Type B pancreatic cell (in vitro differentiated cells): ENCODE results near the gene NOTCH1. TPM values are rescaled to one million over a fixed set of nuclear protein-coding genes. Genes with fewer than 3 reads are reported as not detected.
A peak's percentile ranks its signal among the peaks of the same experiment; 100 is the strongest.

Experiments
- DNase-seq: peaks from one replicate; pipeline ENCODE4 v3.0.0; 2021; ENCODE audit warnings: mixed read lengths; ENCODE audit not compliant: unreplicated experiment; ENCODE audit errors: extremely low spot score
- H3K27ac Mint-ChIP-seq: 2 replicates; pipeline ENCODE4 v1.8.0; 2021; ENCODE audit warnings: mild to moderate bottlenecking, mixed read lengths
- H3K27me3 Mint-ChIP-seq: 2 replicates; pipeline ENCODE4 v1.8.0; 2021; ENCODE audit warnings: mixed read lengths
- H3K36me3 Mint-ChIP-seq: 2 replicates; pipeline ENCODE4 v1.8.0; 2021; ENCODE audit warnings: mixed read lengths
- H3K4me1 Mint-ChIP-seq: one replicate; pipeline ENCODE4 v1.8.0; 2021; ENCODE audit warnings: mixed read lengths; ENCODE audit not compliant: unreplicated experiment
- H3K4me3 Mint-ChIP-seq: 2 replicates; pipeline ENCODE4 v1.8.0; 2021; ENCODE audit warnings: mild to moderate bottlenecking, mixed read lengths
- H3K9me3 Mint-ChIP-seq: 2 replicates; pipeline ENCODE4 v1.8.0; 2021; ENCODE audit warnings: mixed read lengths
- total RNA-seq: library from RNA; stranded (reverse); gene quantifications from 2 replicates; pipeline ENCODE4 v1.2.1, GENCODE V29; 2021; ENCODE audit warnings: low replicate concordance
- TF ChIP-seq, protein P1 (sequence below): fragments of 200-600 bp; sonication (generic); conservative IDR thresholded peaks from 2 replicates; pipeline ENCODE4 v1.5.0; 2021; ENCODE audit warnings: antibody characterized with exemption, mild to moderate bottlenecking

Gene NOTCH1
- total RNA-seq, 1 donor from 2014 or later = 53.1 TPM

DNA sequence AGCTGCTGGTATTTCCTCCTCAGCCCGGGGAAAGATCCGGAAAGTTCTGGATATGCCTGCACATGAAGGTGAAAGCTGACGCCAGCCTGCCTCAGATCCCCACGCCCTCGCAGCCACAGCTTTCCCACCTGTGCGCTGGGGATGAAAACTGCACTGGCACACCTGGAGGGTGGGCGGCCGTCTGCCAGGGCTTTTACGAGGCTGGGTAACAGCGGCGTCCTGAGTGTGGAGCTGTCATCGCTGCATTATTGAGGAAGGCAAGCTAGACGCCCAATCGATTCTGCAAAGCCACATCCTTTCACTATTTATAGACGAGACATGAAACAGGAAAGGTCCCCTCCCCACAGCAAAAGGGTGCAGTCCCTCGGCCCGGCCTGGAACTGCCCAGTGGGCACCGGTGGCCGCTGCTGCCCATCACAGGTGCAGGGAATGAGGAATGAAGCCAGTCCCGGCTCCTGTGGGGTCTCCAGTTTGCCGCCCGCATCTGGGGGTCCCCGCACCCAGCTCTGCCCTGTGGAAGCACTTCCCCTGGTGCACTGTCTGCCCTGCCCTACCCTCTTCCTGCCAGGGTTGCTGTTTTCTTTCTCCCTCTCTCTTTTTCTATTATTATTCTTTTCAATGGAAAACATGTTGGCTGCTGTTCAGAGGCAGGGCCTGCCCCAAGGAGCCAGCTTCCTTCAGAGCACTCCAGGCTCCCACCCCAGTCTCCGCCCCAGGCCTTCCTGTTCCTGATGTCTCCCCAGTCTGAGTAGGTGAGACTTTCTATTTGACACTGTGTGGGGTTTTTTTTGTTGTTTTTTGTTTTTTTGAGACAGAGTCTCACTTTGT is 7.0 kb downstream of the NOTCH1 start:
- H3K4me1 Mint-ChIP-seq = peaks cover 5% of the 10 kb centered on the region
- H3K9me3 Mint-ChIP-seq = no peaks in the 10 kb centered on the region
- H3K27me3 Mint-ChIP-seq = no peaks in the 10 kb centered on the region
- TF ChIP-seq, protein P1, sequence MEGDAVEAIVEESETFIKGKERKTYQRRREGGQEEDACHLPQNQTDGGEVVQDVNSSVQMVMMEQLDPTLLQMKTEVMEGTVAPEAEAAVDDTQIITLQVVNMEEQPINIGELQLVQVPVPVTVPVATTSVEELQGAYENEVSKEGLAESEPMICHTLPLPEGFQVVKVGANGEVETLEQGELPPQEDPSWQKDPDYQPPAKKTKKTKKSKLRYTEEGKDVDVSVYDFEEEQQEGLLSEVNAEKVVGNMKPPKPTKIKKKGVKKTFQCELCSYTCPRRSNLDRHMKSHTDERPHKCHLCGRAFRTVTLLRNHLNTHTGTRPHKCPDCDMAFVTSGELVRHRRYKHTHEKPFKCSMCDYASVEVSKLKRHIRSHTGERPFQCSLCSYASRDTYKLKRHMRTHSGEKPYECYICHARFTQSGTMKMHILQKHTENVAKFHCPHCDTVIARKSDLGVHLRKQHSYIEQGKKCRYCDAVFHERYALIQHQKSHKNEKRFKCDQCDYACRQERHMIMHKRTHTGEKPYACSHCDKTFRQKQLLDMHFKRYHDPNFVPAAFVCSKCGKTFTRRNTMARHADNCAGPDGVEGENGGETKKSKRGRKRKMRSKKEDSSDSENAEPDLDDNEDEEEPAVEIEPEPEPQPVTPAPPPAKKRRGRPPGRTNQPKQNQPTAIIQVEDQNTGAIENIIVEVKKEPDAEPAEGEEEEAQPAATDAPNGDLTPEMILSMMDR = no peak
- no peaks in the 10 kb centered on the region for H3K36me3 Mint-ChIP-seq
- peak overlapping the region; percentile 17 for H3K27ac Mint-ChIP-seq
- no peak overlapping the region for H3K4me3 Mint-ChIP-seq
- no peak for DNase-seq

DNA sequence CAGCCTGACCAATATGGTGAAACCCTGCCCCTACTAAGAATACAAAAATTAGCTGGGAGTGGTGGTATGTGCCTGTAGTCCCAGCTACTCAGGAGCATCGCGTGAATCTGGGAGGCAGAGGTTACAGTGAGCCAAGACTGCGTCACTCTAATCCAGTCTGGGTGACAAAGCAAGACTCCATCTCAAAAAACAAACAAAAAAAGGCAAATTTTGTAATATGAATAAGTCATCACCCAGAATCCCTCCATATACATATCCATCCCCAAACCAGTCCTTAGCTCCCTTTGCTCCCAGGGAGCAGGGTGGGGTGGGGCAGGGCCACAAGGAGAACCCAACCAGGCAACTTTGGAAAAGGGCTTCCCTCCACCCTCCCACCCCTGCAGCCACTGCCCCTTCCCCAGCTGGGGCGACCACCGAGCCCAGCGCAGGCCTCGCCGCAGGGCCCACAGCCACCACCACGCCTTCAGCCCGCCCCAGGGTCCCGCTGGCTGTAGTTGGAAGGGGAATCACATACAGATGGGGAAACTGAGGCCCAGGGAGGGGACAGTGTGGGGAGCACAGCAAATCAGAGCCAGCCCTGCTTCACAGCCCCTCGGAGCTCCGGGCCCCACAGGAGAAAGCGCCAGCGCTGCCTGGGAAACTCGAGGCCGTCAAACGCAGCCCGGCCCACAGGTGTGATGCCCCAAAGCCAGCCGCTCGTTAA is 7.8 kb downstream of the NOTCH1 start:
- Mint-ChIP-seq H3K9me3 (no peaks in the 10 kb centered on the region), H3K27me3 (no peaks in the 10 kb centered on the region), H3K4me3 (no peak overlapping the region), H3K27ac (no peak overlapping the region), H3K4me1 (peaks cover 5% of the 10 kb centered on the region), H3K36me3 (no peaks in the 10 kb centered on the region)
- TF ChIP-seq, protein P1 = no peak
- no peak for DNase-seq

DNA sequence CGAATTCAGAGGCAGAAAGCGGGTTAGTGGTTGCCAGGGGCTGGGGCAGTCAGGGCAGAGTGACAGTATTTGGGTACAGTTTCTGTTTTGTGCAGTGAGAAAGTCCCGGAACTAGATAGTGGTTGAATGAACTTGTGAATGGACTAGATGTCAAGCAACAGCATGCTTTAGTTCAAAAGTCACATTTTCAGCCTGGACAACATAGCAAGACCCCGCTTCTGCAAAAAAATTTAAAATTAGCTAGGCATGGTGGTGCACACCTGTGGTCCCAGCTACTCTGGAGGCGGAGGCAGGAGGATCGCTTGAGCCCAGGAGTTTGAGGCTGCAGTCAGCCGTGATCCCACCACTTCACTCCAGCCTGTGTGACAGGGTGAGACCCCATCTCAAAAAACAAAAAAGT is 8.4 kb downstream of the NOTCH1 start:
- Mint-ChIP-seq H3K27me3 (no peaks in the 10 kb centered on the region), H3K4me1 (peaks cover 6% of the 10 kb centered on the region), H3K9me3 (no peaks in the 10 kb centered on the region), H3K27ac (no peak overlapping the region), H3K36me3 (no peaks in the 10 kb centered on the region), H3K4me3 (no peak overlapping the region)
- DNase-seq = no peak
- TF ChIP-seq, protein P1 = no peak

DNA sequence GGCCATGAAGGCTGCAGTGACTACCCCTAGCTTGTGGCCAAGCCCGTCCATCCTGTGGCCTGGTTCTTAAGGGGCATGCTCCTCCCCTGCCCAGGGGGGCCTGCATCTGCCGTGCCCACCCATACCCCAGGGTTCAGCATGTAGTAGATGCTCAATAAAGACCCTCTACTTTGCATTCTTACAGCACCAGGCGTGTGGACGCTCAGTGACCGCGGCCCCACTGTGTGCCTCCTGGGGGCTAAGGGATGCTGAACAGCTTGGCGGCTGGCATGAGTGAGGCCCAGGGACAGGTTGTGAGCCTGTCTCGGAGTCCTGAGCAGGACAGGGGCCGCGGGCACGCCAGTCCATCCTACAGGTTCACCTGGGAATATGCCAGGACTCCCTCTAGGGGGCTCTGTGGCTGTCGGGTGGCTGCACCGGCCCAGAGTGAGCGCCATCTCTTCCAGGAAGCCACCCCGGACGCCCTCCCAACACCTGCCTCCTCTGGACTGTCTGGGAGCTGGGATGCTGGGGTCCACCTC is 9.1 kb downstream of the NOTCH1 start:
- TF ChIP-seq, protein P1 = no peak
- H3K36me3 Mint-ChIP-seq = no peaks in the 10 kb centered on the region
- DNase-seq = no peak
- no peaks in the 10 kb centered on the region for H3K27me3 Mint-ChIP-seq
- H3K27ac Mint-ChIP-seq = no peak overlapping the region
- H3K4me3 Mint-ChIP-seq = no peak overlapping the region
- no peaks in the 10 kb centered on the region for H3K9me3 Mint-ChIP-seq
- peaks cover 10% of the 10 kb centered on the region for H3K4me1 Mint-ChIP-seq

DNA sequence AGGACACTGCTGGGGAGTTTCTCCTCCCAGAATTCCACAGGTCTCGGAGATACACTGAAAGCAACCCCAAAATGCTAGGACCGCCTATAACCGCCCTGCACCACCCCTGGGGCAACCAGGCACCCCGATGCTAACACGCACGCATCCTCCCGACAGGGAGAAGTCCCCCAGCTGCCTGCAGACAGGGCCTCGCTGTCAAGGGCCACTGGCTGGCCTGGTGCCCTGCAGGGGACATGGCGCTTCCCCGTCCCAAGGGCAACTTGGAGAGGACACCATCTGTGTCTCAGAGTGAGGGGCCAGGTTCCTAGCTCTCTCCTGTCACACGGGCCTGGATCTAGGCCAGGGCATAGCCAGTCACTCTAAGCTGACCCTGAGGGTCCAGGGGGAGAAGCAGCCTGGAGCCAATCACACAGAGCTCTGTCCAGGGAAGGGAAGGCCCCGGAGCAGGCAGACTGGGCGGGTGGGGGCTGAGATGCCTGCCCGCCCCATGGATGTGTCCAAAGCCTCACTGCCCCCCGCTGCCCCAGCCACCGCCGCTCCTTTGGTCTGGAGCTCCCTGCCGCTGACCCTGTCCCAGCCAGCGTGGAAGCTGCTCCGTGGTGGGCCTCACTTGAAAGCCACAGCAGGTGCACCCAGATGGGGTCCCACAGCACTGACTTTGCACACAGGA is 9.7 kb downstream of the NOTCH1 start:
- H3K27me3 Mint-ChIP-seq = no peaks in the 10 kb centered on the region
- no peak overlapping the region for H3K4me3 Mint-ChIP-seq
- TF ChIP-seq, protein P1 = no peak
- no peaks in the 10 kb centered on the region for H3K36me3 Mint-ChIP-seq
- no peak for DNase-seq
- peaks cover 10% of the 10 kb centered on the region for H3K4me1 Mint-ChIP-seq
- H3K27ac Mint-ChIP-seq = no peak overlapping the region
- H3K9me3 Mint-ChIP-seq = no peaks in the 10 kb centered on the region
